HL-60 (cell line): ENCODE data around the gene ANO2.

Source experiments
- POLR2AphosphoS5 ChIP-seq: IDR thresholded peaks from 2 replicates; pipeline ENCODE4 v1.6.1; 2012; ENCODE audit warnings: low read depth
- SPI1 ChIP-seq: IDR thresholded peaks from 2 replicates; pipeline ENCODE4 v1.6.1; 2012; ENCODE audit warnings: low read depth, mild to moderate bottlenecking, borderline replicate concordance
- TF ChIP-seq, protein P1 (sequence below): IDR thresholded peaks from one replicate; pipeline ENCODE4 v1.5.1; 2011; ENCODE audit warnings: low read length, control low read depth, inconsistent platforms; ENCODE audit not compliant: insufficient read depth

- TF ChIP-seq, protein P1, sequence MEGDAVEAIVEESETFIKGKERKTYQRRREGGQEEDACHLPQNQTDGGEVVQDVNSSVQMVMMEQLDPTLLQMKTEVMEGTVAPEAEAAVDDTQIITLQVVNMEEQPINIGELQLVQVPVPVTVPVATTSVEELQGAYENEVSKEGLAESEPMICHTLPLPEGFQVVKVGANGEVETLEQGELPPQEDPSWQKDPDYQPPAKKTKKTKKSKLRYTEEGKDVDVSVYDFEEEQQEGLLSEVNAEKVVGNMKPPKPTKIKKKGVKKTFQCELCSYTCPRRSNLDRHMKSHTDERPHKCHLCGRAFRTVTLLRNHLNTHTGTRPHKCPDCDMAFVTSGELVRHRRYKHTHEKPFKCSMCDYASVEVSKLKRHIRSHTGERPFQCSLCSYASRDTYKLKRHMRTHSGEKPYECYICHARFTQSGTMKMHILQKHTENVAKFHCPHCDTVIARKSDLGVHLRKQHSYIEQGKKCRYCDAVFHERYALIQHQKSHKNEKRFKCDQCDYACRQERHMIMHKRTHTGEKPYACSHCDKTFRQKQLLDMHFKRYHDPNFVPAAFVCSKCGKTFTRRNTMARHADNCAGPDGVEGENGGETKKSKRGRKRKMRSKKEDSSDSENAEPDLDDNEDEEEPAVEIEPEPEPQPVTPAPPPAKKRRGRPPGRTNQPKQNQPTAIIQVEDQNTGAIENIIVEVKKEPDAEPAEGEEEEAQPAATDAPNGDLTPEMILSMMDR = no peak
- TF ChIP-seq SPI1 (no peak), POLR2AphosphoS5 (no peak)
Observed at GRCh38 chr12:5708371-5708770, 236.7 kb downstream of the ANO2 start.
